HG02759 (cell line): ENCODE results near the gene ZNF804B.

Source experiments
- ATAC-seq: cut with Tn5 transposase; IDR thresholded peaks from one replicate; pipeline ENCODE4 v1.9.1; 2021; ENCODE audit warnings: mild to moderate bottlenecking, moderate library complexity; ENCODE audit not compliant: unreplicated experiment

Gene ZNF804B

DNA sequence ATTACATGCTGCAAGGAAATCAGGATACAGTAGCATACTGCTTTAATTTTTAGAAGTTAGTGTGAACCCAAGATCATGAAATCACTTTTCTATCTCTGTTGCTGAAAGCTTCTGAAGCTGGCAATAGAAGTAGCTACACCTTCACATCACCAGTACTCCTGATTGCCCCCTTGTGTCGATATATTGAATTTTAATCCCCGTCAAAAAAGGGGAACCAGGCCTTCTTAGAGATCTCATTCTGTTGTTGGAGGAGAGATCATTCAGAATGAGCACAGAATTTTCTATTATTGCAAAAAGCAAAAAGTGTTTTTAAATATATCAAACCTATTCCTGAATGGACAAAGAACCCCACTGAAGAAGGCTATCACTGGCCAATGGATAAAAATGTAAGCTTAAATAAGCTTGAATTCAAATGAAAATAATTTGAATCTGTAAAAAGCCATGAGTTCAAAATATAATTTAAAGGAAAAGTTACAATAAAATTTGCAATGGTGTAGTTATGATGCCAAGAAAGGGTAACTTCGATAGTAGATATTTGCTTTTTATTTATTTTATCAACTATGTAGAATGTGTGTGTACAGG is 75.7 kb downstream of the ZNF804B start:
- peak; percentile 83 for ATAC-seq

- ATAC-seq, result no peak
These were observed 82.7 kb downstream of the ZNF804B start for GRCh38 chr7:88842201-88842600.

DNA sequence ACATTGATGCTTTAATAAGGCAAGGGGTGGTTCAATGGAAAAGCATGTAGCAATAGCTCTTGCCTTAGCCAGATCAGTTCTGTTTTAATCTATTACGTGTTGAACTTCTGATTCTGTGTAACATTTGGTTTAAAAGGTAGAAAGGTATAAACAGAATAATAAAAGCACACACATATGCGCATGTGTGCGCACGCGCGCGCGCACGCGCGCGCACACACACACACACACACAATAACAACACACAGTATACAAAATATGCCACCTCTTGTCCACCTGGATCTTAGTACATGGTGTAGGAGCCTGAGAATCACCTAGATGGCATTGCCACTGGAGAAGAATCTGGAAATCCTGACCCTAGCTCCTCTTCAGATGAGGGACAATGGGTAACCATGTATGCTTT is 85.6 kb downstream of the ZNF804B start:
- no peak for ATAC-seq

GRCh38 chr7:88851220-88851619 is 91.7 kb downstream of the ZNF804B start:
- ATAC-seq, result no peak

GRCh38 chr7:88859288-88859687 is 99.8 kb downstream of the ZNF804B start:
- ATAC-seq, result no peak

GRCh38 chr7:88866265-88866863 is 106.9 kb downstream of the ZNF804B start:
- no peak for ATAC-seq

DNA sequence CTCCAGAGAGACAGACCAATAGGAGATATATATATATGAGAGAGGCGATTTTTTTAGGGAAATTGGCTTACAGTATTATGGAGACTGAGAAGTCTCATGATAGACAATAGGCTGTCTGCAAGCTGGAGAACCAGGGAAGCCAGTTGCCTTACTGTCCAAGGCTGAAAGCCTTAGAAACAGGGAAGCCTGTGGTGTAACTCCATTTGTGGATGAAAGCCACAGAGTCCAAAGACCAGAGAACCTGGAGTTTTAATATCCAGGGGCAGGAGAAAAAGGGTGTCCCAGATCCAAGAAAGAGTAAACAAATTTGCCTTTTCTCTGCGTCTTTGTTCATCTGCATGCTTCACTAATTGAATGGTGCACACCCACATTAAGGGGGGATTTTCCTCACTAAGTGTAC is 107.7 kb downstream of the ZNF804B start:
- no peak for ATAC-seq

GRCh38 chr7:88868456-88868855 is 109.0 kb downstream of the ZNF804B start:
- no peak for ATAC-seq

DNA sequence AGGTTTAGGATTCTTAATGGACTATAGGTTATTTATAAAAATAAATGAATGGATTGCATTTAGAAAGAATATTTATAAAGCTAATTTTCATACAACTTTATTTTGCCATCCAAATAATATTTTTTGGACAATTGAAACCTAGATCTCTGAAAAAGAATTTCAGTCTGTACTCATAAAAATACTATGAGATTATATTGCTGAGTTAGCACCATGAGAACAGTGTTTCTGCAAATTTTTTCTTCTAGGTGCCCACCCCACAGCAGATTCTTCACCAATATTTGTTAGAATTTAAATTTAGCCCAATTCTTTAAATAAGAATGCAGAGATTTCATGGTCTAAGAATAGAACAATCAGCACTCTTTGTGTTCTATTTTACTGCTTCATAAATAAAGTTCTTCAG is 121.6 kb downstream of the ZNF804B start:
- ATAC-seq, result no peak

DNA sequence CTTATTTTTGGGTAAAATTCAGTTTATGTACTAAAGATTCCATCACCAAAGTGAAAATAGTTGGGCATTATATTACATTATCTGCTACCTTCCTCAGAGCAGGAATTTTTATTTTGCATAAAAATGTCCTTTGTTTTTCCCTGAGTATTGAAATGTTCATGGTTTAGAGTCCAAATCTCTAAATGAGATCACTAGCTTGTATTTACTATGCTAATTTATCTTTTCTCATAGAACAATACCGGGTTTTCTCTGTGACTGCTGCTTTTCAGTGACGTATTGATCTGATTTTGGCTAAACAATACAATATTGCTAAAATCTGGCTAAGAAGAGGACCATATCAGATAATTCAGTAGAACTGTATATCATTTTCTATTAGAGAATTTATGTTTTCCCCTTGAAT is 125.6 kb downstream of the ZNF804B start:
- no peak for ATAC-seq

DNA sequence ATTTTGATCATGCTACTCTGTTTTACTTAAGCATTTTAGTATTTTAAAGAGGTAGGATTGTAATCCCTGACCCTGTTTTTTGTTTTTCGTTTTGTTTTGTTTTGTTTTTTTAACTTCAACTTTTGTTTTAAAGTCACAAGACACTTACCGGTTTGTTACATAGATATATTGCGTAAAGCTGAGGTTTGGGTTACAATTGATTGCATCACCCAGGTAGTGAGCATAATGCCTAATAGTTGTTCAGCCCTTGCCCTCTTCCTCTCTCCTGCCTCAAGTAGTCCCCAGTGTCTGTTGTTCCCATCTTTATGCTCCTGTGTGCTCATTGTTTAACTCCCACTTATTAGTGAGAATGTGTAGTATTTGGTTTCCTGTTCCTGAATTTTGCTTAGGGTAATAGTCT is 129.2 kb downstream of the ZNF804B start:
- no peak for ATAC-seq

DNA sequence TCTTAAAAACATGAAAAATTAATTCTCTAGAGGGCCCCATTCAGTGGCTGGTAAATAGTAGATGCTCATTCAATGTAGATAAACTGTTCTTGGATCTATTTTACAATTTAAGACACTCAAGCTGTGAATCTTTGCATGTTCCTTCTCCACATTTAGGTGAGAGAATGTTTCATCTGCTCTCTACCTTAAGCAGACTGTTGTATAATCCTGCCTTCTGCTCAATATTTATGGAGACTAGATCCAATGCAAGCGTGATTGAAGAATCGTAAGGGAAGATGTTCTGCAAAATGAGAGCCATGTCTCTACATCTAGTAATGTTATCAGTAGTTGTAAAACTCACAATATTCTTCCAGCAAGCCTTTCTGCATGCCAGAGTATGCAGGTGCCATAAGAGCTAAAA is 151.0 kb downstream of the ZNF804B start:
- no peak for ATAC-seq

DNA sequence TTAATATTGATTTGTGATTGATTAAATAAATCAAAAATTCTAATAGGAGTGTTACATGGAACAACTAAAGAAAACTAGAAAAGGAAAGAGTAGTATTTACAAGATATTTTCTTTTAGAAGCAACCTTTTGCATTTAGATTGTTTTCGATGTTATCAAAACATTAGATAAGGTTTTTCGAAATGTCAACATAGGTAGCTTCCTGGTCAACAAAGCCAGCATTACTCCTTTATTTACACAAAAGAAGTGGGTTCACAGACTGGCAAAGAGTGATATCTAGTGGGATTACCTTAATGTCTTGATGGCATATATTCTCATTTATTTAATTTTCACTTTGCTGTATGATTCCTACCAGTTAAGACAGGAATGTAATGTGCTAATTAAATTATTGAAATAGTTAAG is 153.4 kb downstream of the ZNF804B start:
- no peak for ATAC-seq

GRCh38 chr7:88915615-88916014 is 156.1 kb downstream of the ZNF804B start:
- no peak for ATAC-seq

DNA sequence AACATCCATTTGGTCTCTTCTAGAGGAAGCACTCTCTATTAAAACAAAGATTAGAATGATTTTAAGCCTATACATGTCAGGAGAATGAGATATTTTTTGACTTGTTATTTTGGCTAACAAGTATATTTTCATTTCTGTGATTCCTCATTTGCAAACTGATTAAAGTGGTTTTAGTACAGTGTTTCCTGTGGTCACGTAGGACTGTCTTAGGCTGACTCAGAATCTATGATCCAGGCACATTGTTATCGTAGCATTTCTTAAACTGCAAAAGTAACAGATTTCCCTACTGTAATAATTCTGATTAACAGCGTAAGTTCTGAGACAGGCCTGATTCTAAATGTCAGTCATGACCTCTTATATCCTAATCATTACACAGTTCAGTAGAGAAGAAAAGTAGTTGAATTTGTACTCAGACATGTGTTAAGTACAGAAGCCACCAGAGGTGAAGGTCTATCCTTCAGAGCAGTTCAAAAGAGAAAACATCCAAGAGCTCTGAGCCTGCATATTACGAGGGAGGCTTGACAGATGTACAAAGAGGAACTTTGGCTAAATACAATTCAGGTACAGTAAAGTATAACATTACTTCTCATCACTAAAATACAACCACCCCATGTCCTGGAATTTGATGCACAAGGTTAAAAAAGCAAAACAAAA is 160.1 kb downstream of the ZNF804B start:
- ATAC-seq, result no peak

- ATAC-seq, result no peak
These were observed 163.4 kb downstream of the ZNF804B start for GRCh38 chr7:88922944-88923343.

- ATAC-seq, result no peak
These were observed 168.8 kb downstream of the ZNF804B start for GRCh38 chr7:88928276-88928675.

DNA sequence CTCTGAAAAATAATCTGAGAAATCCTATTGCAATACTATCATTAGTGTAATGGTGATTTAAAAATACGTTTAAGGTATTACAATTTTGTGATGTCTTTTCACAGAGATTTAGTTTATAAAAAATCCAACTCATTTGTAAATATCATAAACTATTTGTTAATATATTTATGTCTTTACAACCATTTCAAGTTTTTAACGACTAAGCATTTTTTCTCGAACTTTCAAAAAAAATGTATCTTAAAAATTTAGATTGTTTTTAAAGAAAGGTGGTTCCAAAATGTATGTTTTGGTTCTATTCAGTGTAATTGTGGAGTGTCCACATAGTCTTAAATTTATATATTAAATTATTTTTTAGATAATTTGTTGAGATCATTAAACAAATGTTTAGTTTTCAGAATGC is 170.2 kb downstream of the ZNF804B start:
- no peak for ATAC-seq

DNA sequence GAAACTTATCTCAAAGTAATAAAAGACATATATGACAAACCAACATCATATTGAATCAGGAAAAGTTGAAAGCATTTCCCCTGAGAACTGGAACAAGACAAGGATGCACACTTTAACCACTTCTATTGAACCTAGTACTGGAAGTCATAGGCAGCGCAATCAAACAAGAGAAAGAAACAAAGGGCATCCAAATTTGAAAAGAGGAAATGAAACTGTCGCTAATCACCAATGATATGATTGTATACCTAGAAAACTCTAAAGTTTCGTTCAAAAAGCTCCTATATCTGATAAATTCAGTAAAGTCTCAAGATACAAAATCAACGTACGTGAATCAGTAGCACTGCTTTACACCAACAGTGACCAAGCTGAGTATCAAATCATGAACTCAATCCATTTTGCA is 173.8 kb downstream of the ZNF804B start:
- ATAC-seq, result no peak

- ATAC-seq, result no peak
These were observed 183.5 kb downstream of the ZNF804B start for GRCh38 chr7:88942815-88943501.

DNA sequence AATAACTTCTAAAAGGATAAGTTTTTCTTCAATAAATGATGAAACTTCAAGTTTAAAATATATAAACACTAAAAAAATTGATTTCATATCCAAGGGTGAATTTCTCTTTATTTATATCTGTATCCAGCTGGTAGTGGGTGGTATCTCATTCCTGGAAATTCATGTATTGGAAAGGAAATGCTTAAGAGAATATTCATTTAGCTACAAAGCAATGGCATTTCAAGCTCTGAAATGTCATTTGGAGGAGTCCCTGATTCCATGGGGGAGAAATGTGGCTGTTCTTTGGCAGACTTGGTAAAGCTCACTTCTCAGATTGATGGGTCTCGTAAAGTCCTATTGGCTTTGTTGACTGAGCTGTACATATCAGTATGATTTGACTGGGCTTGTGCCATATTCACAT is 192.3 kb downstream of the ZNF804B start:
- no peak for ATAC-seq

DNA sequence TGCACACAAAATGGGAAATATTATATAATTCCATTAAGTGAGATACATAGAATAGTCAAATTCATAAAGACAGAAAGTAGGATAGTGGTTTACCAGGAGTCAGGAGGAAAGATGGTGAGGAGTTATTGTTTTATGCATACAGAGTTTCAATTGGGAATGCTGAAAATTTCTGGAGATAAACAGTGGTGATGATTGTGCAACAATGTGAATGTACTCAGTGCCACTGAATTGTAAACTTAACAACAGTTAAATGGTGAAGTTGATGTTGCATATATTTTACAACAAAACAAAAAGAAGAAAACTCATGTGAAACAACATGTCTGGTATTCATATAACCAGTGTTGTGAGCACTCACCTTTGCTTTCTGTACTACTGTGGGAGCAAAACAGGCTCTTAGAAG is 204.9 kb downstream of the ZNF804B start:
- ATAC-seq, result no peak
